Astrocyte (in vitro differentiated cells and primary cell): ENCODE results near the gene CCDC6. TPM values are rescaled to one million over a fixed set of nuclear protein-coding genes. Genes with fewer than 3 reads are reported as not detected.

Experiments used
- DNase-seq: peaks from one replicate; pipeline ENCODE4 v3.0.0-alpha.2; 2010; ENCODE audit warnings: low read depth
- FAIRE-seq: peaks from 2 replicates; lab custom pipeline; 2011; peaks lifted over from hg19 to GRCh38; lab: Jason Lieb, UNC
- H2AFZ ChIP-seq: 2 replicates; pipeline ENCODE4 v1.6.0; 2012; ENCODE audit warnings: low read depth, low read length, inconsistent platforms
- H3K27ac ChIP-seq: 2 replicates; pipeline ENCODE4 v1.5.1; 2011; ENCODE audit warnings: low read depth, low read length, inconsistent platforms
- H3K27me3 ChIP-seq: 2 replicates; pipeline ENCODE4 v1.6.0; 2011; ENCODE audit warnings: low read length, inconsistent platforms; ENCODE audit not compliant: insufficient read depth
- H3K36me3 ChIP-seq: 2 replicates; pipeline ENCODE4 v1.5.1; 2011; ENCODE audit warnings: low read length, inconsistent platforms; ENCODE audit not compliant: insufficient read depth
- H3K4me1 ChIP-seq: 2 replicates; pipeline ENCODE4 v1.5.1; 2011; ENCODE audit warnings: low read length, inconsistent platforms; ENCODE audit not compliant: insufficient read depth
- H3K4me2 ChIP-seq: 2 replicates; pipeline ENCODE4 v1.6.0; 2012; ENCODE audit warnings: low read length, inconsistent platforms
- H3K4me3 ChIP-seq: 2 replicates; pipeline ENCODE4 v1.5.1; 2011; ENCODE audit warnings: low read depth, mild to moderate bottlenecking, low read length, inconsistent platforms; ENCODE audit not compliant: insufficient read depth
- H3K79me2 ChIP-seq: 2 replicates; pipeline ENCODE4 v1.6.0; 2012; ENCODE audit warnings: mild to moderate bottlenecking, low read length, inconsistent platforms; ENCODE audit not compliant: insufficient read depth
- H3K9ac ChIP-seq: 2 replicates; pipeline ENCODE4 v1.6.0; 2012; ENCODE audit warnings: mild to moderate bottlenecking, low read length, inconsistent platforms
- H3K9me3 ChIP-seq: 2 replicates; pipeline ENCODE4 v1.5.1; 2012; ENCODE audit warnings: low read depth, mild to moderate bottlenecking, low read length, inconsistent platforms; ENCODE audit not compliant: insufficient read depth
- H4K20me1 ChIP-seq: 2 replicates; pipeline ENCODE4 v1.6.0; 2012; ENCODE audit warnings: low read length, inconsistent platforms; ENCODE audit not compliant: insufficient read depth
- H3K27ac Mint-ChIP-seq: one replicate; pipeline ENCODE4 v1.8.0; 2021; ENCODE audit warnings: mild to moderate bottlenecking, mixed read lengths; ENCODE audit not compliant: unreplicated experiment
- H3K27me3 Mint-ChIP-seq: one replicate; pipeline ENCODE4 v1.8.0; 2021; ENCODE audit warnings: low read depth, mixed read lengths; ENCODE audit not compliant: unreplicated experiment
- H3K36me3 Mint-ChIP-seq: one replicate; pipeline ENCODE4 v1.8.0; 2021; ENCODE audit warnings: low read depth, mixed read lengths; ENCODE audit not compliant: unreplicated experiment
- H3K4me1 Mint-ChIP-seq: one replicate; pipeline ENCODE4 v1.8.0; 2021; ENCODE audit warnings: low read depth, mixed read lengths; ENCODE audit not compliant: unreplicated experiment
- H3K4me3 Mint-ChIP-seq: one replicate; pipeline ENCODE4 v1.8.0; 2021; ENCODE audit warnings: mild to moderate bottlenecking, moderate library complexity, mixed read lengths; ENCODE audit not compliant: unreplicated experiment
- H3K9me3 Mint-ChIP-seq: one replicate; pipeline ENCODE4 v1.8.0; 2021; ENCODE audit warnings: mild to moderate bottlenecking, mixed read lengths; ENCODE audit not compliant: unreplicated experiment
- EZH2 ChIP-seq: IDR thresholded peaks from 2 replicates; pipeline ENCODE4 v1.6.1; 2012; ENCODE audit warnings: mild to moderate bottlenecking, low read length, inconsistent platforms; ENCODE audit not compliant: insufficient read depth
- total RNA-seq: library from RNA; stranded (reverse); gene quantifications from 2 replicates; pipeline ENCODE4 v1.2.1, GENCODE V29; 2021
- TF ChIP-seq, protein P1 (sequence below): IDR thresholded peaks from 2 replicates; pipeline ENCODE4 v1.5.1; 2011; ENCODE audit warnings: low read depth, mild to moderate bottlenecking, inconsistent platforms, low read length, moderate library complexity; ENCODE audit not compliant: insufficient read depth

CCDC6 gene
- total RNA-seq, 1 donor from 2014 or later = 69.4 TPM

DNA sequence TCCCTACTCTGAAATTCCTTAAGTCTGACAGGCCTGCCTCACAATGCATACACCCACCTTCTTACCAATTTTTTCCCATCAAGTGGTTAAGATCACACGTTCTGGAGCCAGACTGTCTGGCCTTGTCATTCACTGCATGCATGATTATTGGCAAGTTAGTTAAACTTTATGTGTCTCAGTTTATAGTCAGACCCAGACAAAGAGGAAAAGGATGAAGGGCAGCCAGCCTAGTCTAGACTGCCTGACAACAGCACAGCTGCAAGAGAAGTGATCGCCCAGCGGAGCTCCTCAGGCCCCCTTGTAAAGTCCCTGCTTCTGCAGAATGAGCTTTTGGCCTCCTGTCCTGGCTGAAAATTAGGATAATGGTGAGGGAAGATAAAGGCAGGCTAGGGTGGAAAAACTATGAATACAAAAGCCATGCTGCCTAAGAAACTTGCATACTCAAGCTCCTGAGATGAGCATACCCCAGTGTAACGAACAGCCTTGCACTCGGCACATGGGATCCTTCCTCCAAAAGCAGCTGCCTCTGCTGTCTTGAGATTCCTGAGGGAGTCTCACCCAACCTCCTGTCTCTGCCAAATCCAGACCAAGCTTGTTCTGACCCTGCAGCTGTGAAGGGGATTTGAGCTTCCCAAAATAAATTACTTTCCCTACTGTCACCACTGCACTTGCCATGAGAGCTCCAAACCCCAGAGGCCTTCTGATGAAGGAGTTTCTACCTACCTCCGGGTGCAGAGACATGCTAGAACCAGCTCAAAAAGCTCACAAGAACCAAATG is 126.4 kb downstream of the CCDC6 start:
- Mint-ChIP-seq H3K9me3 (peaks cover 3% of the 10 kb centered on the region), H3K36me3 (no peaks in the 10 kb centered on the region), H3K27ac (peak overlapping the region; percentile 90), H3K4me1 (peaks cover 15% of the 10 kb centered on the region), H3K4me3 (peak overlapping the region; percentile 13), H3K27me3 (no peaks in the 10 kb centered on the region)
- FAIRE-seq (no peak), DNase-seq (peak; percentile 82)
- Histone ChIP-seq H3K9ac (peak overlapping the region; percentile 62), H3K79me2 (no peaks in the 10 kb centered on the region), H3K36me3 (no peaks in the 10 kb centered on the region), H3K27ac (peak overlapping the region; percentile 80), H4K20me1 (no peaks in the 10 kb centered on the region), H2AFZ (peak overlapping the region; percentile 15), H3K4me1 (peaks cover 10% of the 10 kb centered on the region), H3K9me3 (no peaks in the 10 kb centered on the region), H3K4me2 (peak overlapping the region; percentile 43), H3K27me3 (no peaks in the 10 kb centered on the region), H3K4me3 (no peak overlapping the region)
- TF ChIP-seq, protein P1, sequence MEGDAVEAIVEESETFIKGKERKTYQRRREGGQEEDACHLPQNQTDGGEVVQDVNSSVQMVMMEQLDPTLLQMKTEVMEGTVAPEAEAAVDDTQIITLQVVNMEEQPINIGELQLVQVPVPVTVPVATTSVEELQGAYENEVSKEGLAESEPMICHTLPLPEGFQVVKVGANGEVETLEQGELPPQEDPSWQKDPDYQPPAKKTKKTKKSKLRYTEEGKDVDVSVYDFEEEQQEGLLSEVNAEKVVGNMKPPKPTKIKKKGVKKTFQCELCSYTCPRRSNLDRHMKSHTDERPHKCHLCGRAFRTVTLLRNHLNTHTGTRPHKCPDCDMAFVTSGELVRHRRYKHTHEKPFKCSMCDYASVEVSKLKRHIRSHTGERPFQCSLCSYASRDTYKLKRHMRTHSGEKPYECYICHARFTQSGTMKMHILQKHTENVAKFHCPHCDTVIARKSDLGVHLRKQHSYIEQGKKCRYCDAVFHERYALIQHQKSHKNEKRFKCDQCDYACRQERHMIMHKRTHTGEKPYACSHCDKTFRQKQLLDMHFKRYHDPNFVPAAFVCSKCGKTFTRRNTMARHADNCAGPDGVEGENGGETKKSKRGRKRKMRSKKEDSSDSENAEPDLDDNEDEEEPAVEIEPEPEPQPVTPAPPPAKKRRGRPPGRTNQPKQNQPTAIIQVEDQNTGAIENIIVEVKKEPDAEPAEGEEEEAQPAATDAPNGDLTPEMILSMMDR = no peak
- TF ChIP-seq EZH2 = no peak

DNA sequence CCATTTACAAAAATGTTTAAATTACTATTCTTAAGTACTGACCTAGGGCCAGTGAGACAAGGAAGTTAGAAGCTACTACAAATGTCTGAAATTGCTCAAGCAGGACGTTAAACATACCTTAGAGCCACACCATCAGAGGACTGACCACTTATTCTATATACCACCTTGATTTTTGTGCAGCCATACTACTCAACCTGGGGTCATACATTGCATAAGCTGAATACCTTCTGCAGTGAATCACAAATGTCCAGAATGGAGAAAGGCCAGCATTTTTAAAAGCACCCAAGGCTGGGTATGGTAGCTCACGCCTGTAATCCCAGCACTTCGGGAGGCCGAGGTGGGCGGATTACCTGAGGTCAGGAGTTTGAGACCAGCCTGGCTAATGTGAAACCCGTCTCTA is 131.9 kb downstream of the CCDC6 start:
- H3K9ac ChIP-seq = no peak overlapping the region
- H3K9me3 ChIP-seq = no peaks in the 10 kb centered on the region
- DNase-seq (no peak), FAIRE-seq (no peak)
- no peaks in the 10 kb centered on the region for H3K36me3 ChIP-seq
- no peak overlapping the region for H3K27ac Mint-ChIP-seq
- peaks cover 11% of the 10 kb centered on the region for H3K9me3 Mint-ChIP-seq
- peaks cover 3% of the 10 kb centered on the region for H3K4me1 ChIP-seq
- no peak overlapping the region for H3K27ac ChIP-seq
- H3K79me2 ChIP-seq = no peaks in the 10 kb centered on the region
- H3K27me3 Mint-ChIP-seq = no peaks in the 10 kb centered on the region
- no peak overlapping the region for H3K4me2 ChIP-seq
- H2AFZ ChIP-seq = no peak overlapping the region
- no peak overlapping the region for H3K4me3 ChIP-seq
- H3K36me3 Mint-ChIP-seq = no peaks in the 10 kb centered on the region
- no peak for TF ChIP-seq EZH2
- TF ChIP-seq, protein P1 = no peak
- no peaks in the 10 kb centered on the region for H3K27me3 ChIP-seq
- no peak overlapping the region for H3K4me3 Mint-ChIP-seq
- H4K20me1 ChIP-seq = no peaks in the 10 kb centered on the region
- peaks cover 3% of the 10 kb centered on the region for H3K4me1 Mint-ChIP-seq

DNA sequence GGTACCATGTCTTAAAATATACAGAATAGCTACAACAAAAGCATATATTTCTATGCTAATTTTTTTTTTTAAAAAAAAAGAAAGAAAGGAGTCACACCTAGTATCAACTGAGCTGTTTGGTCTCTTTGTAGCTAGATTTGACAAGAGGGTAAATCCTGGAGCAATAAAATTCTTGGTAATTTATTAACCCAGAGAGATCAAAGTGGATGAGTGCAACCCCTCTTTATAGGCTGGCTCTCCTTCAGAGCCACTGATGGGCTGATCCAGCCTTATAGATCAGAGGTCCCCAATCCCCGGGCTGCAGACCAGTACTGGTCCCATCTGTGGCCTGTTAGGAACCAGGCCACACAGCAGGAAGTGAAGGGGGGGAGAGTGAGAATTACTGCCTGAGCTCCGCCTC is 133.3 kb downstream of the CCDC6 start:
- DNase-seq (no peak), FAIRE-seq (no peak)
- no peaks in the 10 kb centered on the region for H3K36me3 Mint-ChIP-seq
- Histone ChIP-seq H3K9me3 (no peaks in the 10 kb centered on the region), H2AFZ (no peak overlapping the region), H3K79me2 (no peaks in the 10 kb centered on the region), H3K9ac (no peak overlapping the region), H3K4me3 (no peak overlapping the region), H4K20me1 (no peaks in the 10 kb centered on the region), H3K36me3 (no peaks in the 10 kb centered on the region), H3K27ac (no peak overlapping the region), H3K4me1 (no peaks in the 10 kb centered on the region), H3K27me3 (no peaks in the 10 kb centered on the region), H3K4me2 (no peak overlapping the region)
- no peaks in the 10 kb centered on the region for H3K27me3 Mint-ChIP-seq
- peaks cover 11% of the 10 kb centered on the region for H3K9me3 Mint-ChIP-seq
- H3K27ac Mint-ChIP-seq = no peak overlapping the region
- no peak for TF ChIP-seq EZH2
- TF ChIP-seq, protein P1 = no peak
- H3K4me1 Mint-ChIP-seq = no peaks in the 10 kb centered on the region
- H3K4me3 Mint-ChIP-seq = no peak overlapping the region
